Measurements from ENCODE around the gene NTRK1. TPM values are rescaled to one million over a fixed set of nuclear protein-coding genes. Genes with fewer than 3 reads are reported as not detected.

NTRK1 gene
- total RNA-seq, 1 donor from 2014 or later = 1.0 TPM

GRCh38 chr1:156844102-156844501 lies 16.6 kb upstream of the NTRK1 start:
- no peak for DNase-seq
- H3K36me3 ChIP-seq = no peaks in the 10 kb centered on the region
- H3K4me3 ChIP-seq = no peak overlapping the region
- H3K27me3 ChIP-seq (ENCODE audit: low read depth) = peaks cover 100% of the 10 kb centered on the region
- peaks cover 10% of the 10 kb centered on the region for H3K4me1 ChIP-seq
- intact Hi-C loops (cut with micrococcal nuclease) = no loop called here
- no peaks in the 10 kb centered on the region for H3K9me3 ChIP-seq (replicated peaks)
- no peak overlapping the region for H3K27ac ChIP-seq (replicated peaks)
- TF ChIP-seq, protein P1, sequence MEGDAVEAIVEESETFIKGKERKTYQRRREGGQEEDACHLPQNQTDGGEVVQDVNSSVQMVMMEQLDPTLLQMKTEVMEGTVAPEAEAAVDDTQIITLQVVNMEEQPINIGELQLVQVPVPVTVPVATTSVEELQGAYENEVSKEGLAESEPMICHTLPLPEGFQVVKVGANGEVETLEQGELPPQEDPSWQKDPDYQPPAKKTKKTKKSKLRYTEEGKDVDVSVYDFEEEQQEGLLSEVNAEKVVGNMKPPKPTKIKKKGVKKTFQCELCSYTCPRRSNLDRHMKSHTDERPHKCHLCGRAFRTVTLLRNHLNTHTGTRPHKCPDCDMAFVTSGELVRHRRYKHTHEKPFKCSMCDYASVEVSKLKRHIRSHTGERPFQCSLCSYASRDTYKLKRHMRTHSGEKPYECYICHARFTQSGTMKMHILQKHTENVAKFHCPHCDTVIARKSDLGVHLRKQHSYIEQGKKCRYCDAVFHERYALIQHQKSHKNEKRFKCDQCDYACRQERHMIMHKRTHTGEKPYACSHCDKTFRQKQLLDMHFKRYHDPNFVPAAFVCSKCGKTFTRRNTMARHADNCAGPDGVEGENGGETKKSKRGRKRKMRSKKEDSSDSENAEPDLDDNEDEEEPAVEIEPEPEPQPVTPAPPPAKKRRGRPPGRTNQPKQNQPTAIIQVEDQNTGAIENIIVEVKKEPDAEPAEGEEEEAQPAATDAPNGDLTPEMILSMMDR (IDR thresholded peaks at IDR 0.05; ENCODE audit: borderline replicate concordance) = no peak

GRCh38 chr1:156844638-156845037 lies 16.0 kb upstream of the NTRK1 start:
- intact Hi-C loops (cut with micrococcal nuclease) = no loop called here
- no peaks in the 10 kb centered on the region for H3K36me3 ChIP-seq
- H3K9me3 ChIP-seq (replicated peaks) = no peaks in the 10 kb centered on the region
- no peak for DNase-seq
- H3K27ac ChIP-seq (replicated peaks) = no peak overlapping the region
- TF ChIP-seq, protein P1 (IDR thresholded peaks at IDR 0.05; ENCODE audit: borderline replicate concordance) = no peak
- H3K27me3 ChIP-seq (ENCODE audit: low read depth) = peaks cover 100% of the 10 kb centered on the region
- peaks cover 10% of the 10 kb centered on the region for H3K4me1 ChIP-seq
- H3K4me3 ChIP-seq = no peak overlapping the region

DNA sequence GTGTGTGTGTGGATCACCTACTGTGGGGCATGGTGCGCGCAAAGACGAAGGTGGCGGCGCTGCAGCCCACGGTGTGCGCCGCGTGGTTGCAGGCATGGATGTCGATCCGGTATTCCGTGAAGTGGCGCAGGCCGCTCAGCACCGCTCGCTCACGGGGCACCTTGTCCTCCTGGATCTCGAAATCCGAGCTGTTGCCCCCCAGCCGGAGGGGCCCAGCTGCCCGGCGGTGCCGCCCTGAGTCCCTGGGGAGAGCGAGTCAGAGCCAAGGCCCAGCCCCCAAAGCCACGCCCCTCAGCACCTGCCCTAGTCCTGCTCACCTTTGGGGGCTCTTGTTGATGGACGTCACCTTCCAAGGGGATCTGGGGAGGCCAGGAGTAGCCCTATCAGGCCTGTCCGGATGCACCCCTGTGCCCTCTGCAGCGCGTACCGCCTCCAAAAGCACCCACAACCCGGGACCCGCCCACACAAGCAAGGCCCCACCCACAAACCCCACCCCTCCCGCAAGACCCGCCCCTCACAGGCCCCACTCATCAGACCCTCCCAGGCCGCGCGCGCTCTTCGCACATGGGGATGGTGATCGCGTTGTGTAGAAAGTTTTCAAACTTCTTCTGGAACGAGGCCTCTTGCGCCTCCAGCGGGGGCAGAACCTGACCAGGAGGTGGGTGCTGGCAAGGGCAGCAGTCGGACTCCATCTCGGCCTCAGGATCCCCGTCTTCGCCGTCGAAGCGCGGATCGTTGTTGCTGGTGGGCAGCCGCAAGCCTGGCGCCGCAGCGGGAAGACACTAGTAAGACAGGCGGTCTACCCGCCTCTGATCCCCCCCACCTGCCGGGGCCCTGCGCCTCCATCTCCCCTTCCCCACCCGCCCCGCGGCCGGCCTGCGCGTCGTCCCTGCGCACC lies 15.4 kb upstream of the NTRK1 start:
- Histone ChIP-seq H3K4me1 (peaks cover 10% of the 10 kb centered on the region), H3K4me3 (peak overlapping the region; percentile 32), H3K27ac (replicated peaks) (no peak overlapping the region), H3K9me3 (replicated peaks) (no peaks in the 10 kb centered on the region), H3K27me3 (ENCODE audit: low read depth) (peaks cover 100% of the 10 kb centered on the region), H3K36me3 (no peaks in the 10 kb centered on the region)
- DNase-seq = no peak
- intact Hi-C loops (cut with micrococcal nuclease) = no loop called here
- TF ChIP-seq, protein P1 (IDR thresholded peaks at IDR 0.05; ENCODE audit: borderline replicate concordance) = no peak

DNA sequence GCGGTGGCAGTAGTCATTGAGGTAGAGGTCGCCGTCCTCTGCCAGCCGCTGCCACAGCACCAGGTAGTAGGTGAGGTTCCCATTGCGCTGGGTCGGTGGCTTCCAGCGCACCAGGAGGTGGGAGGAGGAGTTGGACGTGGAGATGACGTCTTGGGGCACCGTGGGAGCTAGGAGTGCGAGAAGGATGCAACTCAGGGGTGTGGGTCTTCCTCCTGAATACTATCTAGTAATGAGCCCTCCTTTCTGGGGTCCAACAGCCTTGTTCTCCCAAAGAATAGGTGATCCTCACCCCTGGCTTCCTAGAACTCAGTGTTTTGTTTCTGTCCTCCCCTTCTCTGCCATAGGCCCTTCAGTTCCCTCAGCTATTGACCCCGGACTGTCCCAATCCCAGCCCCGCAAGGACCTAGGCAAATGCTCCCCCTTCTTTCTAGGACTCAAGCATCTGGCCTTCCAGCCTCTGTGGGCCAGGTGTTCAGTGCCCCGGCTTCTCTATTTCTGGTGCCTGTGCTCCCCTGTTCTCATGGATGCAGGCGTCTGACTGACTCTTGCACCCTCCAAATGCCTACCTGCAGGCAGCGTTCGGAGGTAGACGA lies 14.6 kb upstream of the NTRK1 start:
- Histone ChIP-seq H3K9me3 (replicated peaks) (no peaks in the 10 kb centered on the region), H3K4me3 (no peak overlapping the region), H3K4me1 (peaks cover 10% of the 10 kb centered on the region), H3K27me3 (ENCODE audit: low read depth) (peaks cover 96% of the 10 kb centered on the region), H3K27ac (replicated peaks) (no peak overlapping the region), H3K36me3 (no peaks in the 10 kb centered on the region)
- intact Hi-C loops (cut with micrococcal nuclease) = no loop called here
- TF ChIP-seq, protein P1 (IDR thresholded peaks at IDR 0.05; ENCODE audit: borderline replicate concordance) = no peak
- DNase-seq = no peak

- intact Hi-C loops (cut with micrococcal nuclease) = no loop called here
- TF ChIP-seq, protein P1 (IDR thresholded peaks at IDR 0.05; ENCODE audit: borderline replicate concordance) = no peak
- H3K4me1 ChIP-seq = peaks cover 13% of the 10 kb centered on the region
- no peaks in the 10 kb centered on the region for H3K36me3 ChIP-seq
- H3K27me3 ChIP-seq (ENCODE audit: low read depth) = peaks cover 93% of the 10 kb centered on the region
- H3K27ac ChIP-seq (replicated peaks) = no peak overlapping the region
- no peaks in the 10 kb centered on the region for H3K9me3 ChIP-seq (replicated peaks)
- no peak for DNase-seq
- H3K4me3 ChIP-seq = no peak overlapping the region
These were observed 14.0 kb upstream of the NTRK1 start for GRCh38 chr1:156846643-156847042.

Data from left ventricle myocardium inferior (tissue), 1 donor.